ENCODE results near the gene GPA33.

GPA33 gene

DNA sequence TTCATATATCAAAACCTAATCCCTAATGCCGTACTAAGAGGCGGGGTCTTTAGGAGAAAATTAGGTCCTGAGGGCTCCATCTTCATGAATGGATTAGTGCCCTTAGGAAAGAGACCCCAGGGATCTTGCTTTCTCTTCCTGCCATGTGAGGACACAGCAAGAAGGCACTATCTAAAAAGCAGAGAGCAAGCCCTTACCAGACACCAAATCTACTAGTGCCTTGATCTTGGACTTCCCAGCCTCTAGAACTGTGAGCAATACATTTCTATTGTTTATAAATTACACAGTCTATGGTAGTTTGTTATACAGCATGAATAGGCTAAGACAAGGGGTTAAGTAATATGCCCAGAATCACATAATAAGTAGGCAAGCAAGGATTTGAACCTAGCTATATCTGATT is 46.6 kb upstream of the GPA33 start:
- TF ChIP-seq EP300 (IDR thresholded peaks at IDR 0.05; ENCODE audit: borderline replicate concordance) (no peak), REST (IDR thresholded peaks at IDR 0.05; ENCODE audit: low read depth) (no peak), RAD21 (IDR thresholded peaks at IDR 0.05; ENCODE audit: low read depth) (no peak), TAF1 (IDR thresholded peaks at IDR 0.05; ENCODE audit: low read depth) (no peak), EGR1 (IDR thresholded peaks at IDR 0.05) (no peak), NFIC (IDR thresholded peaks at IDR 0.05) (no peak), TEAD4 (IDR thresholded peaks at IDR 0.05) (no peak), FOXM1 (IDR thresholded peaks at IDR 0.05; ENCODE audit: borderline replicate concordance, low read depth) (no peak), TCF12 (IDR thresholded peaks at IDR 0.05; ENCODE audit: low read depth) (no peak), CEBPB (IDR thresholded peaks at IDR 0.05) (no peak), MAX (IDR thresholded peaks at IDR 0.05) (no peak), USF1 (IDR thresholded peaks at IDR 0.05) (no peak), YY1 (IDR thresholded peaks at IDR 0.05; ENCODE audit: low read depth) (no peak), CREB1 (IDR thresholded peaks at IDR 0.05; ENCODE audit: low read depth) (no peak), ZBTB7A (IDR thresholded peaks at IDR 0.05; ENCODE audit: low read depth) (no peak)

- TF ChIP-seq REST (IDR thresholded peaks at IDR 0.05; ENCODE audit: low read depth) = no peak
- no peak for TF ChIP-seq TCF12 (IDR thresholded peaks at IDR 0.05; ENCODE audit: low read depth)
- TF ChIP-seq CEBPB (IDR thresholded peaks at IDR 0.05) = no peak
- TF ChIP-seq EP300 (IDR thresholded peaks at IDR 0.05; ENCODE audit: borderline replicate concordance) = no peak
- no peak for TF ChIP-seq CREB1 (IDR thresholded peaks at IDR 0.05; ENCODE audit: low read depth)
- no peak for TF ChIP-seq TAF1 (IDR thresholded peaks at IDR 0.05; ENCODE audit: low read depth)
- TF ChIP-seq MAX (IDR thresholded peaks at IDR 0.05) = no peak
Measured at GRCh38 chr1:167136191-167136614, 46.0 kb upstream of the GPA33 start.

GRCh38 chr1:167135281-167135840 is 45.2 kb upstream of the GPA33 start:
- TF ChIP-seq FOXM1 (IDR thresholded peaks at IDR 0.05; ENCODE audit: borderline replicate concordance, low read depth) (no peak), TCF12 (IDR thresholded peaks at IDR 0.05; ENCODE audit: low read depth) (no peak), USF1 (IDR thresholded peaks at IDR 0.05) (no peak), RAD21 (IDR thresholded peaks at IDR 0.05; ENCODE audit: low read depth) (no peak), EGR1 (IDR thresholded peaks at IDR 0.05) (no peak), YY1 (IDR thresholded peaks at IDR 0.05; ENCODE audit: low read depth) (no peak), TAF1 (IDR thresholded peaks at IDR 0.05; ENCODE audit: low read depth) (no peak), EP300 (IDR thresholded peaks at IDR 0.05; ENCODE audit: borderline replicate concordance) (no peak), CEBPB (IDR thresholded peaks at IDR 0.05) (no peak), CREB1 (IDR thresholded peaks at IDR 0.05; ENCODE audit: low read depth) (no peak)

GRCh38 chr1:167132301-167133010 is 42.3 kb upstream of the GPA33 start:
- TF ChIP-seq TAF1 (IDR thresholded peaks at IDR 0.05; ENCODE audit: low read depth) = no peak
- no peak for TF ChIP-seq EGR1 (IDR thresholded peaks at IDR 0.05)
- no peak for TF ChIP-seq NFIC (IDR thresholded peaks at IDR 0.05)
- TF ChIP-seq EP300 (IDR thresholded peaks at IDR 0.05; ENCODE audit: borderline replicate concordance) = no peak
- TF ChIP-seq TCF12 (IDR thresholded peaks at IDR 0.05; ENCODE audit: low read depth) = no peak
- TF ChIP-seq CREB1 (IDR thresholded peaks at IDR 0.05; ENCODE audit: low read depth) = no peak
- no peak for TF ChIP-seq MAX (IDR thresholded peaks at IDR 0.05)
- no peak for TF ChIP-seq REST (IDR thresholded peaks at IDR 0.05; ENCODE audit: low read depth)
- no peak for TF ChIP-seq ZBTB7A (IDR thresholded peaks at IDR 0.05; ENCODE audit: low read depth)
- no peak for TF ChIP-seq TEAD4 (IDR thresholded peaks at IDR 0.05)
- TF ChIP-seq USF1 (IDR thresholded peaks at IDR 0.05) = no peak
- no peak for TF ChIP-seq FOXM1 (IDR thresholded peaks at IDR 0.05; ENCODE audit: borderline replicate concordance, low read depth)
- TF ChIP-seq CEBPB (IDR thresholded peaks at IDR 0.05) = no peak
- TF ChIP-seq RAD21 (IDR thresholded peaks at IDR 0.05; ENCODE audit: low read depth) = no peak
- TF ChIP-seq YY1 (IDR thresholded peaks at IDR 0.05; ENCODE audit: low read depth) = no peak
